HK-2 (cell line): Measurements from ENCODE around the gene TEDC1.

Experiments used
- DNase-seq: peaks from one replicate; pipeline ENCODE4 v3.0.0-alpha.2; 2018; ENCODE audit not compliant: unreplicated experiment

The TEDC1 gene

GRCh38 chr14:105490572-105491365, at the start of gene TEDC1:
TEDC1 (plus strand) TSS chr14:105491246; CDS start chr14:105491376, 130 bp downstream.
- DNase-seq: peak; percentile 100

- DNase-seq: no peak
These were observed 48.9 kb upstream of the TEDC1 start for GRCh38 chr14:105442125-105442524.

GRCh38 chr14:105442834-105443233, 48.2 kb upstream of the TEDC1 start:
- DNase-seq: no peak

GRCh38 chr14:105444859-105445258, 46.2 kb upstream of the TEDC1 start:
- DNase-seq: no peak

GRCh38 chr14:105445290-105445689, 45.8 kb upstream of the TEDC1 start:
- no peak for DNase-seq

- no peak for DNase-seq
These were observed 44.9 kb upstream of the TEDC1 start for GRCh38 chr14:105445901-105446845.

- DNase-seq: no peak
These were observed 44.1 kb upstream of the TEDC1 start for GRCh38 chr14:105446971-105447370.

- no peak for DNase-seq
These were observed 43.1 kb upstream of the TEDC1 start for GRCh38 chr14:105447651-105448640.

- peak; percentile 49 for DNase-seq
These were observed 42.3 kb upstream of the TEDC1 start for GRCh38 chr14:105448706-105449111.

GRCh38 chr14:105449276-105450122, 41.5 kb upstream of the TEDC1 start:
- DNase-seq: no peak

GRCh38 chr14:105450123-105450505, 40.9 kb upstream of the TEDC1 start:
- DNase-seq: no peak

GRCh38 chr14:105450864-105451720, 40.0 kb upstream of the TEDC1 start:
- no peak for DNase-seq

GRCh38 chr14:105452963-105453362, 38.1 kb upstream of the TEDC1 start:
- no peak for DNase-seq

- DNase-seq: no peak
These were observed 37.2 kb upstream of the TEDC1 start for GRCh38 chr14:105453847-105454246.

GRCh38 chr14:105455086-105455640, 35.9 kb upstream of the TEDC1 start:
- DNase-seq: no peak

GRCh38 chr14:105455766-105456660, 35.0 kb upstream of the TEDC1 start:
- no peak for DNase-seq

GRCh38 chr14:105456736-105457617, 34.1 kb upstream of the TEDC1 start:
- DNase-seq: no peak
